GM19238 (cell line): Measurements from ENCODE around the gene MESP2.
"Not testable (repeated sequence)": the region's sequence is repeated elsewhere in the genome, so short reads cannot be mapped to it uniquely, and the experiment has no call there.

Experiments used
- DNase-seq: peaks from one replicate; pipeline ENCODE4 v3.0.0; 2011; ENCODE audit warnings: low spot score; ENCODE audit not compliant: insufficient read length

MESP2 gene

DNA sequence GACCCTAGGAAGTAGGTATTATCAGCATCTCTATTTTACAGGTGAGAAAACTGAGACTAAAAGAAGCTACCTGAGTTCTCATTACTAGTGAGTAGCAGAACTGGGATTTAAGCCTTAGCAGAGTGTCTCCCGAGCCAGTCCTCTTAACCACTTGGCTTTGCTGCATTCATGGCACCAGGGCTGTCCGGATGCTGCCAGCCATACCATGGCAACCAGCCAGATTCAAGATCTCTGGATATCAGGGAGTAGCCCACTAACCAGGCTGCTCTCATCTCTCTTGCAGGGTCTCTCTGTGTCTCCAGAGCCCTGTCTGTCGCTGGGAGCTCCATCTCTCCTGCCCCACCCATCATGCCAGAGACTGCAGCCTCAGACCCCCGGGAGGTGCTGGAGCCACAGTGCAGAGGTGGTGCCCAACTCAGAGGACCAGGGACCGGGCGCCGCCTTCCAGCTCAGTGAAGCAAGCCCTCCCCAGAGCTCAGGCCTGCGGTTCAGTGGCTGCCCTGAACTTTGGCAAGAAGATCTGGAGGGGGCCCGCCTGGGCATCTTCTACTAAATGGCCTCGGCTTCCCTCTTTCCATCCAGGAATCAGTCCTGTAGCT lies 1.7 kb downstream of the MESP2 start:
- no peak for DNase-seq

DNA sequence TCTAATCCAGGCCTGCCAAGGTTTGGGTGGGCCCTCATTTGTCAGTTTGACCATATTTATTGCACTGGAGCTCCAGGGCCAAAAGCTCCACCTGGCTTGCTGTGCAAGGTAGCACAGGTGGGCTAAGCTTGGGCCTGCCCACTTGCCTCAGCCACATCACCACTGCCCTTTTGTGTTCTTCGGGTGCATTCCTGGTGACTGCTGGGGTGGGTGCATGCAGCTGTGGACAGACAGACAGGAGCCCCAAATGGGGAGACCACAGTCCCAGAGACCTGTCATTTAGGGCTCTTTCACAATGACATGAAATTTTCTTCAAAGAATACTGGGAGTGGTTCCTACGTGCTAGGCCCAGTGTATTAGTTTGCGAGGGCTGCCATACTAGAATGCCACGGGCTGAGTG lies 2.7 kb downstream of the MESP2 start:
- no peak for DNase-seq

DNA sequence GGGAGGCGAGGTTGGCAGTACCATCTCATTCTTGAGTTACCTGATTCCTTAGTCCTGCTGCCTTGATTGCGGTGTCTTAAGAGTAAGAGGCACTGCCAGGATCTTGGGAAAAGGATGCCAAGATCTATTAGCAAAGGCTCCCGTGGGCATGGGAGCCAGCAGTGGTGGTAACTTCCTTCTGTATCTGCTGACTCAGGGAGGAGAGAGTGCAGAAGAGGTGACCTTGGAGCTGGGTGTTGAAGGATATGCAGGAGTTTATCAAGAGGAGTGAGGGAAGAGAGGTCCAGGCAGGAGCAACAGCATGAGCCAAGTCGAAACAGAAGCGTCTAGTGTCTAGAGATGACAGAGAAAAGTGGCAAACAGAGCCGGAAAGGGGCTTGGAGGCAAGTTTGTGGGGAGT lies 4.5 kb downstream of the MESP2 start:
- no peak for DNase-seq

DNA sequence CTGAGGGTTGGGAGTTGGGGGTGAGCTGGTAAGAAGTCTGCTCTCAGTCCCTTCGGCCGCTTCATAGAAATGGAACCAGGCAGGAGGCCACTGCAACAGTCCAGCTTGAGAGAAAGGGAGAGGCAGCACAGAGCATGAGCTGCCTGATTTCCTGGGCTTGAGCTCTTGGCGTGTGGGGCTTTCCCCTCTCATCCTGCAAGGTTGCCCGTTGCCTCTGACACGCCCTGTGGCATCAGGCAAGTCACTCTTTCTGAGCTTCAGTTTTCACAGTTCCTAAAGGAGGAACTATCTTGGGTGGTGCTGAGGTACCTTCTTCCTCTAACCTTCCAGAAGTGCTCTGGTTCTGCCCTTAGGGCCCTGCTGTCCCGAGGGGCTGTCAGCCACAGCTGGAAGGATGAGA lies 4.9 kb downstream of the MESP2 start:
- DNase-seq: no peak

DNA sequence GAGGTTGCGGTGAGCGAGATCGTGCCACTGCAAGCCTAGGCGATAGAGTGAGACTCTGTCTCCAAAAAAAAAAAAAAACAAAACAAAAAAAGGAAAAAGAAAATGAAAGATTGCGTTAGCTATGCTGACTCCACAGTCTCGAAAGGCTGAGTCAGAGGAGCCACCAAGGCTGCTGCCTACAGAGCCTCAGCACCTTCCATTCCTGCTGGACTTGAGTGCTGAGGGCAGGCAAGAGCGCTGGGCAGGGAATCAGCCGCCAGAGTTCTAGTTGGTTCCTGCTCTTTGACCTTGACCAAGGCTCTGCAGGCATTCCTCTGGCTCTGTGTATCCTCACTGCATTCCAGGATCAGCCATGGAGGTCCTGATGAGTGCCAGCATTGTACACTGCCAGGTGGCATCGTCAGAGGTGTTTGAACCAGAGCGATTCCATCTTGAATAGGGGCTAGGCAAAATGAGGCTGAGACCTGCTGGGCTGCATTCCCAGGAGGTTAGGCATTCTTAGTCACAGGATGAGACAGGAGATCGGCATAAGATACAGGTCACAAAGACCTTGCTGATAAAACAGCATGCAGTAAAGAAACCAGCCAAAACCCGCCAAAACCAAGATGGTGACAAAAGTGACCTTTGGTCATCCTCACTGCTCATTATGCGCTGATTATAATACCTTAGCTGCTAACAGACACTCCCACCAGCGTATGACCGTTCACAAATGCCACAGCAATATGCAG lies 5.9 kb downstream of the MESP2 start:
- DNase-seq: no peak

DNA sequence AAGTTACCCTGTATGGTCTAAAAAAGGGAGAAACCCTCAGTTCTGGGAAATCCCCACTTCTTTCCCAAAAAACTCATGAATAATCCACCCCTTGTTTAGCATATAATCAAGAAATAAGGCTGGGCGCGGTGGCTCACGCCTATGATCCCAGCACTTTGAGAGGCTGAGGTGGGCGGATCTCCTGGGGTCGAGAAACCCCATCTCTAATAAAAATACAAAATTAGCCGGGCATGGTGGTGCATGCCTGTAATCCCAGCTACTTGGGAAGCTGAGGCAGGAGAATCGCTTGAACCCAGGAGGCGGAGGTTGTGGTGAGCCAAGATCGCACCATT lies 6.5 kb downstream of the MESP2 start:
- not testable (repeated sequence) for DNase-seq

DNA sequence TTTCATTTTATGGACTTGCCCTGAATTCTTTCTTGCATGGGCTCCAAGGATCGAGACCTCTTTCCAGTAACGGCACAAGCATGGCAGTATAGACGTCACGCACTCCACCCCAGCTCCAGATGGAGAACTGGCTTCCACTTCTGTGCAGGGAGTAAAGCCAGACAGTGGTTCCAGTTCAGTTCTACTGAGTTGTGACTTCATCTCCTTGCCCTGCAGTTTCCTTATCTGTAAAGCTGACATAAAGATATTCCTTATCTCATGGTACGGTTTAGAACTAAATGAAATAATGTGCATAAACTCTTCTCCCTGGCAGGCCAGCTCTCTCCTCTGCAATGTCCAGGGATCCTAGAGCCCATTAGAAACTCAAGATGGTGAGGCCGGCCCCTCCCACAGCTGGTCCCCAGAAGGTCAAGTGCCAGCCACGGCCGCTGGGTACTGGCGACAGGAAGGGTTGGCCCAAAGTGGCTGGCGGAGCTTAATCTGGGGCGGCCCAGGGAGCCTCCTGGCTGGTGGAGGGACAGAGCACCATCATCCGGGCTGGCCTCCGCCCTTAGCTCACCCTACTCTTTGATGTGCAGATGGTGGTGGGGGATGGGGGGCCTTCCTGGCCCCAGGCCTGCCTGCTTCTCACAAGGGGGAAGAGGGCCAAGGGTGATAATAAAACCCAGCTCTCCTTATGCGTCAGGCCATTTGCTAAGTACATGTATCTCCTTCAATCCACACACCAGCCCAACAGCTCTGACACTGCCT lies 7.2 kb downstream of the MESP2 start:
- no peak for DNase-seq

DNA sequence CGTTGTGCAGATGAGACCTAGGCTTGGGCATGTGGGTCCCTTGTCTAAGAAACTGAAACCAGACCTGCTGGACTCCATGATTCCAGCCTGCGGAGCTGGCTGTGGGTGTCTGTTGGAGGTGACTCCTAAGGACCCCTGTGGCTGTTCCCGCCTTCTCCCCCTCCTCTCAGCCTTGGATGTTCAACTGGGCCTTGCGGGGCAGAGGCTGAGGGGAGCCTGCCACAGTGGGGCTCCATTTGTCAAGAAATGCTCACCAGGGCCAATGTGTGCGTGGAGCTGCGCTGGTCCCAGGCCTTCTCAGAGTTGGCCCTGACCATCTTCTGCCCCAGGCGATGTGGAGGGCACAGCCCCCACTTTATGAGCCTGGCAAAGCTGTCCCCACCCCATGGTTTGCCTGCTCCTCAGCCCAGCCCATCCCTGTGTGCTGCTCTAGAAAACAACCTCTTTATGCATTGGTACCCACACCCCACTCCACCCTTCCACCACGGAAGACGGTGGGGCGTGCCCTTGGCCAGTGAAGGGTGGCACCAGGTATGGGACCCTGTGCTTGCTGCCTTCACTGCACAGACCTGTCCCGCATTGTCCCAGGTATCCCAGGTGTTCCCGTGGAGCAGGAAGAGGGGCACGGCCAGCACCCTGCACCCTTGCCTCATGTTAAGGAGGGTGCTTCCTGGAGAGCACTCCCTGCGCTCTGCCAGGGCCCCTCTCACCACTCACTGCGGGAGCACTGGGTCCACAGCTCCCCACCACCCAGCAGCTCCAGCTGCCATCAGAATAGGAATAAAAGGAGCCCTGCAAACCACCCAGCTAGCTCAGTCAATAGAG lies 7.9 kb downstream of the MESP2 start:
- no peak for DNase-seq

DNA sequence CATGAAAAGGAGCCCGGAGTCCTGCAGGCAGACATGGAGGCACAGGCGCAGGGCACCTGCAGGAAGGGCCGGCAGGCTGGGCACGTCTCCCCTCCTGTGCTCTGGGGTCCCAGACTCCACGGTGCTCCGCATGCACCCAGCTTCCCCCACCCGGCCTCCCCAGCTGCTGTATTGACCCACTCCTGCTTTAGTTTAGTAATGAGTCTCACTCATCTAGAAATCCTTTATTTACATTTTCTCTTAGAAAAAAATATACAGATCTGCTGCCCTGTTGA lies 8.5 kb downstream of the MESP2 start:
- no peak for DNase-seq

DNA sequence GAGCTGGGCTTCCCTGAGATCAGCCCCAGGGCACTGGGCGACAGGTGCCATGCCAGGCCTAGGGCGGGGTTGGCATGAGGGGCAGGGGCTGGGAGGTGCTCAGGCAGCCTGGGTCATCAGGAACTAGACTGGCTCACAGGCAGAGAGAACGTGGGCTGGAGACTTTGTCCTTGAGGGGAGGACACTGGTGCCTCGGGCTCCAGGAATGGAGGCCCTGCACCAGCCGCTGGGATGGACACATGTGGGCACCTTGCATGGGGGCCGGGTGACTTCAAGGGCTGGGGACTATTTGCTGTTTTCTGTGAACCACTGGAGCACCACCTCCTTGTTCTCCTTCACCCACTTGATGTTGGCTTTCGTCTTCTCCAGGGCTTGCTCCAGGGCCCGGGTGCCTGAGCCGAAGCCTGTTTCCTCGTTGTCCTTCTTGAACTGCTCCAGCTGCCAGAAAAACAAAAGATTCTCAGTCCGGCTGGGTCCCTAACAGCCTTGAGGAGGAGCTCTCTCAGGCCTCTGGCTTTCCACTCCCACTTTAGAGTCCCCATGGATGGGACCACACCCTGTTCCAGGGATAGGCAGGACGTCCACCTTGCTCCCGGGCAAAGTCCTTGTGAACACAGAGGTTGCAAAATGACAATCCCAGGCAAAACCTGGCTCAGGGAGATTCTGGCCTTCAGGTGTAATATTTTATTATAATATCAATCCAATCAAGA lies 9.1 kb downstream of the MESP2 start:
- DNase-seq: no peak

DNA sequence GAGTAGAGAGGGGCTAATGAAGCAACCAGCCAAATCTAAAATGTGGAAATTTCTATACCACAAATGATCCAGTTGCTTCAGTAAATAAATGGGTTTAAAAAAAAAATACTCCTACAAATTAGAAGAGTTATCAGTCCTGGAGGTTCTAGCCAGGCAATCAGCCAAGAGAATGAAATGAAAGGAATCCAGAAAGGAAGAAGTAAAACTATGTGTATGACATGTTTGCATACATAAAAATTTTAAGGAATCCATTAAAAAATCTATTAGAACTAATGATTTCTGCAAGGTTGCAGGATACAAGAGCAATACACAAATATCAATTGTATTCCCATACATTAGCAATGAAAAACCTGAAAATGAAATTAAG lies 9.6 kb downstream of the MESP2 start:
- no peak for DNase-seq

DNA sequence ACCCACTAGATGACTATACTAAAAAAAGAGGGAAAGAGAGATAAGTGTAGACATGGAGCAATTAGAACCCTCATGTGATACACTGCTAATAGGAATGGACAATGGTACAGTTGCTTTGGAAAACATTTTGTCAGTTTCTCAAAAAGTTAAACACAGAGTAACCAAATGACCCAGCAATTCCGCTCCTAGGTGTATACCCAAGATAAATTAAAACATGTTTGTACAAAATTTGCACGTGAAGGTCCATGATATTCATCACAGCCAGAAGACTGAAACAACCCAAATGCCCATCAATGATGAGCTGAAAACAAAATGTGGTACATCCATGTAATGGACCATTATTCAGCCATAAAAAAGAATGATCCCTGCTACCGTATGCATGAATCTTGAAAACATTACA lies 11.8 kb downstream of the MESP2 start:
- DNase-seq: no peak

DNA sequence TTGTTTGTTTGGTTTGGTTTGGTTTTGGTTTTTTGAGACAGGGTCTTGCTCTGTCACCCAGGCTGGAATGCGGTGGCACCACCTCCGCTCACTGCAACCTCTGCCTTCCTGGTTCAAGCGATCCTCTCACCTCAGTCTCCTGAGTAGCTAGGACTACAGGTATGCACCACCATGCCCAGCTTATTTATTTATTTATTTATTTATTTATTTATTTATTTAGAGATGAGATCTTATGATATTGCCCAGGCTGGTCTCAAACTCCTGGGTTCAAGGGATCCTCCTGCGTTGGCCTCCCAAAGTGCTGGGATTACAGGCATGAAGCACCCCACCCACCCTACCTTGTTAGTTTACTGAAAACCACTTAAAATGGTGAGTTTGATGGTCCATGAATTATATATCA lies 12.5 kb downstream of the MESP2 start:
- DNase-seq: not testable (repeated sequence)

DNA sequence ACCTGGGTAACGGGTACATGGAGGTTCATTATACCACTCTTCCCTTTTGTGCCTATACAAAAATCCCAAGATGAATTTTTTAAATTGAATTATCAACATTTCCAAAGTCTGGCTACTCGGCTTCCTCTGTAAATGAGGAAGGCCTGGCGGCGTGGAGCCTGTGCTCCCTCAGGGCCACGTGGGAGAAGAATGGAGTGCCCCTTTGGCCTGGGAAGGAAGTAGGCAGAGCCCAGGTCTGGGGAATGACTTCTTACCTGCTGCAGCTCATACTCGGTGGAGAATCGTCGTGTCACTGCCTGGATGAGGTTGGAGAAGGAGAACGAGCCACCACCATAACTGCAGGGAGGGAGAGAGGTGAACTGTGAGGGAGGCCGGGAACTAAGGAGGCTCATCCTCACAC lies 14.1 kb downstream of the MESP2 start:
- DNase-seq: no peak

DNA sequence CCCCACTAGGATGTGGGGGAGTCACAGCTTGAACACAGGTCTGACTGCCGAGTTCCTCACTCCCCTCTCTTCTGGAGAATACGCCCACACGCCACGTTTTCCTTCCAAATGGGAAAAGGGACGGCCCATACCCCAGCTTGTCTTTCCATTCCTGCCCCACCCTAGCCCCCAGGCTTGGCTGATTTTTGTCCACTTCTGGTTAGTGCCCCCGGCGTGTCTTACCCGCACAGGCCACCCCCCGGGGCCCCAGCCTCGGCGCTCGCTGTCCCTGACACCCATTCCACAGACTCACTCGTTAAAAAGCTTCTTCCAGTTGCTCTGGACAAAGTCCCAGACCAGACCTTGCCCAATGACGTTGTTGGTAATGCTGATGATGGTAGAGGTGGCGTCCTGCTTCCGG lies 14.5 kb downstream of the MESP2 start:
- DNase-seq: no peak

DNA sequence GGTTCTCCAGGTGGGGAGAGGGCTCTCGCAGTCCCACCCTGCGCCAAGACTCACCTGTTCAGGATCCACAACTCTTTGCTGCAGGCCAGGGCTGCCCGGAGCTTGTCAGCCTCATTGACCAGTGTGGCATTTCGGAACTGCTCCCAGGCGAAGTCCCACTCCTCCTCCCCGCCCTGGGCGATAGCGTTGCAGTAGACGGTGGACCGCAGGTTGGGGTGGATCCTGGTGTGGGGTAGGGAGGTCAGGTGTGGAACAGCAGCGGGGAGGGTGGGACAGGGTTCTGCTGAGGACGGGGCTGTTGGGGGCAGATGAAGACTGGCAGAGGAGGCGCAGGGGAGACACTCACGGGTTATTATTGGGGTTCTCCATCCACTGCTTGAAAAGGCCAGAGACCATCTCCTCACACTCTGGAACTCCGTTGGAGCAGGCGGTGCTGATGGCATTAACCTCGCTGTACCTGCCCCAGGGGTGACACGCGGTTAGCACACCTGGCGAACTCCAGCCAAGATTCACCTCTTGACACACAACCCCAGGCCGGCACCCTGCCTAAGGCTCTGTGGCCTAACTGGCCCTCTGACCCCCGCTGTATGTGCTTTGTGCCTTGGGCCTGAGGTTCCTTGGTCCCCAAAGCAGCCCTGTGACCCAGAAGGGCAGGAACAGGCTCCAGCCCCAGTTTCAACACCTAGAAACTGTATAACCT lies 16.1 kb downstream of the MESP2 start:
- DNase-seq: no peak

DNA sequence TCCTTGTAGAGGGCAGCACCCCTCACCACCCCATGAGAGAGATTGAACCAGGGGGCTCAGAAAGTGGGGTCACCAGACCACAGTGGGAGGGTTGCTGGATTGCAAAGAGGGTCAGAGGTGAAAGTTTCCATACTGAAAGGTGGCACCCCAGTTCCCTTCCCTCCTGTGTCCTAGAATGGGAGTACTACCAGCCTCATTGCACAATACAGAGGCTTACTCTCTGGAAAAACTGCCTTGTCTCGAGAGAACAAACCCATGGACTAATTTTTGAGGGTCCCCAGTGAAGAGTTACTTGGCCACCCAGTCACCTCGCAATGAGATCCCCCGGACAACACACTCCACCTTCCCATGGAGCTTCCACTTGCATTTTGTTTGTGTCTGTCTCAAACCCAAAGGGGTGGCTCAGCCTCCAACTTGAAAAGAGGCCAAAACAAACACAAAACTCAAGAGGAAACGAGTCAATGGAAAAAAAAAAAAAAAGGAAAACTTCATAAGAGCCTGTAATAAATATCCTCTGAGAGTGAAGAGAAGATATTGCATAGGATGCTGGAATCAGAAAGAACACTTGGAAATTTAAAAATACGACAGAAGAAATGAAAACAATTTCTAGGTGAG lies 18.6 kb downstream of the MESP2 start:
- no peak for DNase-seq

DNA sequence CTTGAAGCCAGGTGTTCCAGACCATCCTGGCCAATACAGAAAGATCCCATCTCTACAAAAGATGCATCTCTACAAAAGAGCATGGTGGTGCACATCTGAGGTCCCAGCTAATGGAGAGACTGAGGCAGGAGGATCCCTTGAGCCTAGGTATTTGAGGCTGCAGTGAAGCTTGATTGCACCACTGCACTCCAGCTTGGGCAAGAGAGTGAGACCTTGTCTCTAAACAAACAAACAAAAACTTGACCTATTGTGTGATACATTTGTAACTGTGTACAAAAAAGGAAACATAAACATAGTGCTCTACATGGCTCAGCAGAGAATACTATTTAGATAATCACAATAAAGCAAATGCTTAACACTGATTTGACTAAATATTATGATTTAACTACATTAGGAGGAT lies 19.9 kb downstream of the MESP2 start:
- no peak for DNase-seq

DNA sequence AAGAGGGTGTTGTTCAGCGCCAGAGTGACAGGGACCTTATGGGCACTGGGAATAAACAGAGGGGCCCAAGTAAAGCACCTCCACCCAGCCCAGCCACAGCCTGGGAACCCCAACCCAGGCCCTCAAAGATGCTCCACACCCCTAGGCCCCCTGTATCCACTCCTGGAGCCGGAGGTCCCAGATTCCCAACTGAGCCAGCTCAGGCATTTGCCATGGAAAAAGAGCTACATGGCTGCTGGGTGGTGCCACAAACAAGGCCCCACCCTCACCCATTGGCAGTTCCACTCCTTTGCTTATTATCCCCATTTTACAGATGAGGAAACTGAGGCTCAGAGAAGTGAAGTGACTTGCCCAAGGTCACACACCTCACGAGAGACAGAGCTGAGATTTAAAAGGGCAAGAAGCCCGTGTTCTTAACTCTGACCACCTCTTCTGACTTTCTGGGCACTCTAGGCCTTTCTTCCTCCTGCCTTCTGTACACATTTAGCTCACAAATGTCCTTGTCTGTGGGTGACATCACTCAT lies 21.6 kb downstream of the MESP2 start:
- DNase-seq: no peak
